GM19395 (cell line): ENCODE data around the gene GFER.
A peak's percentile ranks its signal among the peaks of the same experiment; 100 is the strongest.
"Not testable (repeated sequence)": the region's sequence is repeated elsewhere in the genome, so short reads cannot be mapped to it uniquely, and the experiment has no call there.

Source experiments
- ATAC-seq: cut with Tn5 transposase; IDR thresholded peaks from one replicate; pipeline ENCODE4 v1.9.1; 2021; ENCODE audit warnings: mild to moderate bottlenecking, moderate library complexity; ENCODE audit not compliant: unreplicated experiment

GFER gene

GRCh38 chr16:1957434-1958142 lies 26.4 kb upstream of the GFER start:
- not testable (repeated sequence) for ATAC-seq

DNA sequence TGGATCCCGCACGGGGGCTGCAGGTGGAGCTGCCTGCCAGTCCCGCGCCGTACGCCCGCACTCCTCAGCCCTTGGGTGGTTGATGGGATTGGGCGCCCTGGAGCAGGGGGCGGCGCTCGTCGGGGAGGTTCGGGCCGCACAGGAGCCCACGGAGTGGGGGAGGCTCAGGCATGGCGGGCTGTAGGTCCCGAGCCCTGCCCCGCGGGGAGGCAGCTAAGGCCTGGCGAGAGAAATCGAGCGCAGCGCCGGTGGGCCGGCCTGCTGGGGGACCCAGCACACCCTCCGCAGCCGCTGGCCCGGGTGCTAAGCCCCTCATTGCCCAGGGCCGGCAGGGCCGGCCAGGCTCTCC lies 25.9 kb upstream of the GFER start:
- not testable (repeated sequence) for ATAC-seq

- ATAC-seq, result no peak
These were observed 25.2 kb upstream of the GFER start for GRCh38 chr16:1958715-1959268.

- ATAC-seq, result peak; percentile 64
These were observed 24.5 kb upstream of the GFER start, which contains the start of gene NDUFB10 for GRCh38 chr16:1959269-1960039. Gene NDUFB10 (plus strand): TSS chr16:1959538. CDS start chr16:1959625, 87 bp downstream.

- no peak for ATAC-seq
These were observed 23.0 kb upstream of the GFER start for GRCh38 chr16:1960665-1961630.

- ATAC-seq, result no peak
These were observed 22.3 kb upstream of the GFER start for GRCh38 chr16:1961651-1962067.

DNA sequence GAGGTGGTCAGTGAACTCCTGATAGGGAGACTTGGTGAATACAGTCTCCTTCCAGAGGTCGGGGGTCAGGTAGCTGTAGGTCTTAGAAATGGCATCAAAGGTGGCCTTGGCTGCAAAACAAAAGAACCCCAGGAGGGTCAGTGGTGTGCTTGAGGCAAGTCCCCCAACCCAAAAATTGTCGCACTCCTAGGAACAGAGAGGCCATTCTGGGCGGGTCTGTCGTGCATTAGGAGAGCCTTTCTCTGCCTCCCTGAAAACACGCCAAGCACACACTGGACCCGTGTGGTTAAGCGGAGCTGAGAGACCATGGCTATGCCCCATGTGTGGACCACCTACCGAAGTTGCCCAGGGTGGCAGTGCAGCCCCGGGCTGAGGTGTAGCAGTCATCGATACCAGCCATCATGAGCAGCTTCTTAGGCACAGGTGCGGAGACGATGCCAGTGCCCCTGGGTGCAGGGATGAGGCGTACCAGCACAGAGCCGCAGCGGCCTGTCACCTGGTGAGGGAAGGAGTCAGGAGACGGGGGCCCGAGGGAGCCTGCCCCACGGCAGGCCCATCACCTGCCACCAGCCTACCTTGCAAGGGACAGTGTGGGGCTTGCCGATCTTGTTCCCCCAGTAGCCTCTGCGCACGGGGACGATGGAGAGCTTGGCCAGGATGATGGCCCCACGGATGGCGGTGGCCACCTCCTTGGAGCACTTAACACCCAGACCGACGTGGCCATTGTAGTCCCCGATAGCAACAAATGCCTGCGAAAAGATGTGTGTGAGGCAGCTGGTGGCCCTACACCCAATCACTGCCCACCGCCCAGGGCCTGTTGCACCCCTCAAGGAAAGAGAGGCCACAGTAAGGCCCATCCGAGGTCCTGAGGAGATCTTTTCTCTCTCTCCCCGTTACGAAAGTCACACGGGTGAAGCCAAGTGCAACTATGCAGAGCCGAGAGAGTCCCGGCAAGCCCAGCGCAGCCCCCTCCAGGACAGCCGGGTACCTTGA lies 21.5 kb upstream of the GFER start:
- not testable (repeated sequence) for ATAC-seq

- ATAC-seq, result peak; percentile 14
These were observed 20.0 kb upstream of the GFER start for GRCh38 chr16:1963806-1964505.

- peak; percentile 79 for ATAC-seq
These were observed 19.2 kb upstream of the GFER start, which contains the start of gene RPS2 for GRCh38 chr16:1964506-1965395. Gene RPS2 (minus strand): TSS chr16:1964826. CDS start chr16:1964625, 201 bp downstream.

- ATAC-seq, result no peak
These were observed 18.5 kb upstream of the GFER start for GRCh38 chr16:1965396-1966001.

DNA sequence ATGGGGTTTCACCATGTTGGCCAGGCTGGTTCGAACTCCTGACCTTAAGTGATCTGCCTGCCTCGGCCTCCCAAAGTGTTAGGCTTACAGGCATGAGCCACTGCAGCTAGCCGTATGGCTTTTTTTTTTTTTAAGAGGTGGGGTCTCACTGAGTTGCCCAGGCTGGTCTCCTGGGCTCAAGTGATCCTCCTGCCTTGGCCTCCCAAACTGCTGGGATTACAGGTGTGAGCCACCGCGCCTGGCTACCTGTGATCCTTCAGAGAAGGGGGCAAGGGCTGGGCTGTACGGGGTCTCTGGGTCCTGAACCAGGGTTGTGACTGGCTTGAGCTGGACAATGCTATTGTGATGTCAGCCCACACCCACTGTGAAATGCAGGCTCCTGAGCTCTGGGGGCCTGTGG lies 17.5 kb upstream of the GFER start, which contains the start of gene RNF151:
TSS of gene RNF151 (plus strand) at position 397 of the 400 bp plus-strand sequence. CDS start 26 bp downstream, outside the sequence.
- no peak for ATAC-seq

GRCh38 chr16:1968146-1968953 lies 15.6 kb upstream of the GFER start:
- ATAC-seq, result no peak

- peak; percentile 75 for ATAC-seq
These were observed 12.1 kb upstream of the GFER start, which contains the start of gene TBL3 for GRCh38 chr16:1971796-1972489. Gene TBL3 (plus strand): TSS chr16:1972053. CDS start chr16:1972165, 112 bp downstream.

- peak; percentile 4 for ATAC-seq
These were observed 11.5 kb upstream of the GFER start for GRCh38 chr16:1972490-1972877.

DNA sequence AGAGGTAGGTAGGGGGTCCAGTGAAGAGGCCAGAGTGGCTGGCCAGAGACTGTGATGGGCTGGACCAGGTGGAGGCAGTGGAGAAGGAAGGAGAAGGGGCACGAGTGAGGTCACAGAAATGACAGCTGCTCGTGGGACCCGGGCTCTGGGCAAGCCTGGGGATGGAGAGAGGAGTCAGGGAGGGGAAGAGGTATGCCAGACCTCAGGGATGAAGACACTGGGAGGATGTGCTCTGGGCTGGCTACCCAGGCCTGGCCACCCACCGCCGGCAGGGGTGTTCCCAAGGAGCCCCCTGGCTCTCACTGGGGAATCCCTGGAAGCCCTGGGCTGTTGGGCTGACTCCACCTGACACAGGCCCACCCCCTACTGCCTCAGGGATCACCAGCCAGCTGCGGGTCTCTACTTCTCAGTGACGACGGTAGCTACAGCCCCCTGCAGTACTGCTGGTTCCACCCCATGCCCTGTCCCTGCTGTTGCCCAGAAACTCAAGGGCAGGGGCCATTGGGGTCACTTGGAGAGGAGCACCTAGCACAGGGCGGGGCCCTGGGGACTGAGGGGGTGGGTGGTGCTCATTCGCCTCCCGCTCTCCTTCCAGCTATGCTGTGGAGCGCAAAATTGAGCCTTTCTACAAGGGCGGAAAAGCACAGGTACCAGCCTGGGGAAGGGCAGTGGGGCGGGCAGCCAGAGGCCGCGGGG lies 10.4 kb upstream of the GFER start:
- no peak for ATAC-seq
